HCT116 (cell line): ENCODE results near the gene RNF217. TPM values are rescaled to one million over a fixed set of nuclear protein-coding genes. Genes with fewer than 3 reads are reported as not detected.

Experiments used
- ATAC-seq: fragments of 200-7000 bp; cut with Tn5 transposase; 2 replicates; pipeline ENCODE4 v1.9.1; 2020; ENCODE audit warnings: mild to moderate bottlenecking, moderate library complexity
- BruUV-seq: library from RNA; stranded (reverse); fragments of 400-500 nt; replicated peaks from 2 replicates; lab custom pipeline; 2021; lab: Mats Ljungman, UMichigan
- CTCF ChIA-PET: fragments of 300-600 bp; sonication (Branson Sonifier 250); formaldehyde crosslinking; loops from one replicate; lab custom pipeline; 2021; ENCODE audit warnings: antibody characterized with exemption; lab: Charles Lee
- POLR2A ChIA-PET: fragments of 300-600, 350-600 bp; sonication (Branson Sonifier 250); formaldehyde crosslinking; loops from one replicate; lab custom pipeline; 2021; ENCODE audit warnings: antibody characterized with exemption; lab: Charles Lee
- RAD21 ChIA-PET, 2 experiments: fragments of 300-600 bp; sonication (Branson Sonifier 250); formaldehyde crosslinking; loops; one replicate each; lab custom pipeline; 2023; ENCODE audit warnings: low total read pairs in 2 of 2; ENCODE audit not compliant: uncharacterized antibody in 2 of 2, unreplicated experiment in 2 of 2, low non-redundant PET in 1 of 2; lab: Charles Lee
- DNase-seq: peaks from one replicate; pipeline ENCODE4 v3.0.0-alpha.2; 2010; ENCODE audit warnings: low read depth, low spot score
- H2AFZ ChIP-seq: fragments of 200-600 bp; shearing (Covaris generic), sonication (generic); 2 replicates; pipeline ENCODE4 v1.6.1; 2017; ENCODE audit warnings: low read depth, mixed run types, mixed read lengths, antibody characterized with exemption, low read length; ENCODE audit not compliant: poor library complexity, severe bottlenecking
- H3K27ac ChIP-seq: 2 replicates; pipeline ENCODE4 v1.5.1; 2012; ENCODE audit warnings: low read depth, low read length
- H3K27me3 ChIP-seq: fragments of 200-600 bp; sonication (generic); 2 replicates; pipeline ENCODE4 v1.6.1; 2016; ENCODE audit warnings: mixed run types, low read length, mixed read lengths; ENCODE audit not compliant: insufficient read depth
- H3K36me3 ChIP-seq, 2 experiments: fragments of 200-500 bp in 1 of 2; fragments of 200-600 bp in 1 of 2; sonication (Bioruptor generic) in 1 of 2; sonication (generic) in 1 of 2; 2 replicates each; pipeline versions ENCODE4 v1.5.1 to v1.6.1; 2014 to 2016; ENCODE audit warnings: low read length in 2 of 2, inconsistent platforms in 1 of 2, mixed read lengths in 1 of 2, mixed run types in 1 of 2; ENCODE audit not compliant: insufficient read depth in 2 of 2, control insufficient read depth in 1 of 2
- H3K4me1 ChIP-seq, 2 experiments: fragments of 200-600 bp in 1 of 2; sonication (generic) in 1 of 2; 2 replicates each; pipeline versions ENCODE4 v1.5.1 to v1.6.1; 2012 to 2017; ENCODE audit warnings: low read length in 2 of 2, inconsistent platforms in 1 of 2, mild to moderate bottlenecking in 1 of 2, mixed read lengths in 1 of 2, mixed run types in 1 of 2, moderate library complexity in 1 of 2; ENCODE audit not compliant: insufficient read depth in 2 of 2, control insufficient read depth in 1 of 2
- H3K4me2 ChIP-seq: fragments of 200-600 bp; sonication (generic); 2 replicates; pipeline ENCODE4 v1.6.1; 2017; ENCODE audit warnings: mixed run types, low read length, mixed read lengths
- H3K4me3 ChIP-seq, 2 experiments: fragments of 200-600 bp in 1 of 2; sonication (generic) in 1 of 2; replicated peaks in 1 of 2; 2 replicates each; pipeline ENCODE4 v1.5.1; 2011 to 2016; ENCODE audit warnings: low read length in 2 of 2, control low read depth in 1 of 2, low read depth in 1 of 2, mild to moderate bottlenecking in 1 of 2, mixed read lengths in 1 of 2, mixed run types in 1 of 2
- H3K79me2 ChIP-seq: fragments of 200-600 bp; sonication (generic); 2 replicates; pipeline ENCODE4 v1.6.1; 2017; ENCODE audit warnings: mild to moderate bottlenecking, mixed run types, low read length, moderate library complexity, mixed read lengths; ENCODE audit not compliant: insufficient read depth
- H3K9ac ChIP-seq: fragments of 200-600 bp; sonication (generic); 2 replicates; pipeline ENCODE4 v1.6.1; 2016; ENCODE audit warnings: low read length, mixed read lengths
- H3K9me2 ChIP-seq: fragments of 200-600 bp; sonication (generic), shearing (Covaris generic); 2 replicates; pipeline ENCODE4 v1.6.1; 2017; ENCODE audit warnings: mixed run types, mild to moderate bottlenecking, moderate library complexity; ENCODE audit not compliant: insufficient read depth
- H3K9me3 ChIP-seq, 2 experiments: fragments of 200-500 bp in 1 of 2; fragments of 200-600 bp in 1 of 2; sonication (Bioruptor generic) in 1 of 2; sonication (generic) in 1 of 2; 2 replicates each; pipeline ENCODE4 v1.6.1; 2014 to 2017; ENCODE audit warnings: low read length in 2 of 2, mixed read lengths in 2 of 2, inconsistent platforms in 1 of 2, low read depth in 1 of 2, mild to moderate bottlenecking in 1 of 2, mixed run types in 1 of 2, moderate library complexity in 1 of 2; ENCODE audit not compliant: control insufficient read depth in 1 of 2, insufficient read depth in 1 of 2
- H4K20me1 ChIP-seq: fragments of 200-600 bp; sonication (generic), shearing (Covaris generic); 2 replicates; pipeline ENCODE4 v1.6.1; 2017; ENCODE audit warnings: mixed run types, mild to moderate bottlenecking, moderate library complexity; ENCODE audit not compliant: insufficient read depth
- CEBPB ChIP-seq: IDR thresholded peaks from 2 replicates; pipeline ENCODE4 v1.6.1; 2012; ENCODE audit warnings: low read depth
- EZH2 ChIP-seq: fragments of 200-600 bp; sonication (generic); IDR thresholded peaks from 2 replicates; pipeline ENCODE4 v1.6.1; 2017; ENCODE audit warnings: antibody characterized with exemption, mixed run types
- EZH2phosphoT487 ChIP-seq: fragments of 200-600 bp; IDR thresholded peaks from 2 replicates; pipeline ENCODE4 v1.6.1; 2018; ENCODE audit warnings: antibody characterized with exemption, borderline replicate concordance
- FOSL1 ChIP-seq: IDR thresholded peaks from 2 replicates; pipeline ENCODE4 v1.6.1; 2012; ENCODE audit warnings: low read depth
- JUND ChIP-seq: IDR thresholded peaks from 2 replicates; pipeline ENCODE4 v1.6.1; 2012
- POLR2AphosphoS5 ChIP-seq: IDR thresholded peaks from 2 replicates; pipeline ENCODE4 v1.6.1; 2011; ENCODE audit warnings: mild to moderate bottlenecking, low read depth, low read length, moderate library complexity
- RAD21 ChIP-seq: IDR thresholded peaks from 2 replicates; pipeline ENCODE4 v1.6.1; 2012; ENCODE audit warnings: low read depth, mild to moderate bottlenecking
- SIN3A ChIP-seq: IDR thresholded peaks from 2 replicates; pipeline ENCODE4 v1.6.1; 2012; ENCODE audit warnings: low read depth
- SP1 ChIP-seq: IDR thresholded peaks from 2 replicates; pipeline ENCODE4 v1.6.1; 2012; ENCODE audit warnings: low read depth
- TCF7L2 ChIP-seq: IDR thresholded peaks from 2 replicates; pipeline ENCODE4 v1.7.0; 2011; ENCODE audit warnings: borderline replicate concordance, inconsistent platforms; ENCODE audit not compliant: insufficient read depth, insufficient read length; ENCODE audit errors: extremely low read depth
- YY1 ChIP-seq: IDR thresholded peaks from 2 replicates; pipeline ENCODE4 v1.6.1; 2011; ENCODE audit warnings: low read length, low read depth, moderate library complexity, mild to moderate bottlenecking; ENCODE audit not compliant: insufficient replicate concordance; ENCODE audit errors: extremely low read depth
- ZFX ChIP-seq: fragments of 450-650 bp; IDR thresholded peaks from 2 replicates; pipeline ENCODE4 v1.6.1; 2017
- intact Hi-C: fragments of 100-400 bp; cut with micrococcal nuclease; formaldehyde crosslinking; loops from 2 replicates; pipeline ENCODE4 v1.10.0; 2022
- total RNA-seq: library from RNA; stranded (reverse); gene quantifications from one replicate; pipeline ENCODE4 v1.2.1, GENCODE V29; 2021; ENCODE audit not compliant: unreplicated experiment
- TF ChIP-seq, protein P1 (sequence below): IDR thresholded peaks from 2 replicates; pipeline ENCODE4 v1.6.1; 2011; ENCODE audit warnings: mild to moderate bottlenecking, low read length, moderate library complexity; ENCODE audit not compliant: insufficient replicate concordance; ENCODE audit errors: extremely low read depth
- TF ChIP-seq, protein P2 (sequence below), 3 experiments: fragments of 200-600 bp in 1 of 3; sonication (generic) in 1 of 3; IDR thresholded peaks in 2 of 3; conservative IDR thresholded peaks in 1 of 3; 2 replicates each; pipeline ENCODE4 v1.5.1; 2012 to 2017; ENCODE audit warnings: low read depth in 2 of 3, low read length in 2 of 3, antibody characterized with exemption in 1 of 3, borderline replicate concordance in 1 of 3, control low read depth in 1 of 3, mild to moderate bottlenecking in 1 of 3, mixed read lengths in 1 of 3, mixed run types in 1 of 3, moderate library complexity in 1 of 3; ENCODE audit not compliant: insufficient read depth in 1 of 3
- TF ChIP-seq, protein P3 (sequence below): IDR thresholded peaks from 2 replicates; pipeline ENCODE4 v1.6.1; 2012

Gene RNF217
- total RNA-seq, 1 experiment from 2014 or later = 20.4 TPM

DNA sequence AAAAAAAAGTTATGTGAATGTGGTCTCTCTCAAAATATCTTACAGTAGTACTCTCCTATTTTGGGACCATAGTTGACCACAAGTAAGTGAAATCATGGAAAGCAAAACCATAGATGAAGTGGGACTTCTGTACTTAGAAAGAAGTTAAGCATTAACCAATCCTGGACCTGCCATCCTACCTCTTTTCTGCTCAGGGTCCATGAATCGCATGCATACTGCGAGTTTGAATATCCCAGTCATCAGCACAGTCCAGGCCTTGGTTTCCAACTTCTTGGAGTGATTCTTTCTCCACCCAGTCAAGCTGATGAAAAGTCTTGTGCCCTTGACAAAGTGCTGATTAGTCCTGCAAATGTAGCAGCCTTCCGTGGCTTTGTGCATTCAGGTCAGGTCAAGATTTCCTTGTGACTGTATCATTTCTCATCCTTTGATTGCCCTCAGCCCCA is 46.0 kb downstream of the RNF217 start:
- no peaks in the 10 kb centered on the region for H3K9me2 ChIP-seq
- H3K27ac ChIP-seq = no peak overlapping the region
- ATAC-seq (no peak), DNase-seq (no peak)
- H3K36me3 ChIP-seq = no peaks in the 10 kb centered on the region; a peak in 1 of 4 replicates
- H3K4me2 ChIP-seq = no peak overlapping the region
- no peaks in the 10 kb centered on the region for H3K79me2 ChIP-seq
- H3K4me1 ChIP-seq = peaks cover 4 to 7% of the 10 kb centered on the region in 2 experiments; a peak in 3 of 4 replicates
- intact Hi-C loops = no loop called here
- no peak overlapping the region for H2AFZ ChIP-seq
- ChIA-PET CTCF (no interaction called here), RAD21 (no interaction called here), POLR2A (no interaction called here)
- H3K9ac ChIP-seq = no peak overlapping the region
- no peaks in the 10 kb centered on the region for H3K27me3 ChIP-seq
- BruUV-seq = no TSS peak
- TF ChIP-seq EZH2phosphoT487 (no peak), ZFX (no peak), TCF7L2 (no peak), SIN3A (no peak), RAD21 (no peak), POLR2AphosphoS5 (no peak), CEBPB (no peak), FOSL1 (no peak), YY1 (no peak), JUND (no peak), SP1 (no peak), EZH2 (no peak)
- TF ChIP-seq, protein P1, sequence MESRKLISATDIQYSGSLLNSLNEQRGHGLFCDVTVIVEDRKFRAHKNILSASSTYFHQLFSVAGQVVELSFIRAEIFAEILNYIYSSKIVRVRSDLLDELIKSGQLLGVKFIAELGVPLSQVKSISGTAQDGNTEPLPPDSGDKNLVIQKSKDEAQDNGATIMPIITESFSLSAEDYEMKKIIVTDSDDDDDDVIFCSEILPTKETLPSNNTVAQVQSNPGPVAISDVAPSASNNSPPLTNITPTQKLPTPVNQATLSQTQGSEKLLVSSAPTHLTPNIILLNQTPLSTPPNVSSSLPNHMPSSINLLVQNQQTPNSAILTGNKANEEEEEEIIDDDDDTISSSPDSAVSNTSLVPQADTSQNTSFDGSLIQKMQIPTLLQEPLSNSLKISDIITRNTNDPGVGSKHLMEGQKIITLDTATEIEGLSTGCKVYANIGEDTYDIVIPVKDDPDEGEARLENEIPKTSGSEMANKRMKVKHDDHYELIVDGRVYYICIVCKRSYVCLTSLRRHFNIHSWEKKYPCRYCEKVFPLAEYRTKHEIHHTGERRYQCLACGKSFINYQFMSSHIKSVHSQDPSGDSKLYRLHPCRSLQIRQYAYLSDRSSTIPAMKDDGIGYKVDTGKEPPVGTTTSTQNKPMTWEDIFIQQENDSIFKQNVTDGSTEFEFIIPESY = no peak
- TF ChIP-seq, protein P2, sequence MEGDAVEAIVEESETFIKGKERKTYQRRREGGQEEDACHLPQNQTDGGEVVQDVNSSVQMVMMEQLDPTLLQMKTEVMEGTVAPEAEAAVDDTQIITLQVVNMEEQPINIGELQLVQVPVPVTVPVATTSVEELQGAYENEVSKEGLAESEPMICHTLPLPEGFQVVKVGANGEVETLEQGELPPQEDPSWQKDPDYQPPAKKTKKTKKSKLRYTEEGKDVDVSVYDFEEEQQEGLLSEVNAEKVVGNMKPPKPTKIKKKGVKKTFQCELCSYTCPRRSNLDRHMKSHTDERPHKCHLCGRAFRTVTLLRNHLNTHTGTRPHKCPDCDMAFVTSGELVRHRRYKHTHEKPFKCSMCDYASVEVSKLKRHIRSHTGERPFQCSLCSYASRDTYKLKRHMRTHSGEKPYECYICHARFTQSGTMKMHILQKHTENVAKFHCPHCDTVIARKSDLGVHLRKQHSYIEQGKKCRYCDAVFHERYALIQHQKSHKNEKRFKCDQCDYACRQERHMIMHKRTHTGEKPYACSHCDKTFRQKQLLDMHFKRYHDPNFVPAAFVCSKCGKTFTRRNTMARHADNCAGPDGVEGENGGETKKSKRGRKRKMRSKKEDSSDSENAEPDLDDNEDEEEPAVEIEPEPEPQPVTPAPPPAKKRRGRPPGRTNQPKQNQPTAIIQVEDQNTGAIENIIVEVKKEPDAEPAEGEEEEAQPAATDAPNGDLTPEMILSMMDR (IDR thresholded peaks at IDR 0.05 in 2 of 3, conservative IDR thresholded peaks at IDR 0.05 in 1 of 3; ENCODE audit: borderline replicate concordance in 1 of 3, insufficient read depth in 1 of 3, low read depth in 2 of 3, low read length in 2 of 3) = no peak
- TF ChIP-seq, protein P3, sequence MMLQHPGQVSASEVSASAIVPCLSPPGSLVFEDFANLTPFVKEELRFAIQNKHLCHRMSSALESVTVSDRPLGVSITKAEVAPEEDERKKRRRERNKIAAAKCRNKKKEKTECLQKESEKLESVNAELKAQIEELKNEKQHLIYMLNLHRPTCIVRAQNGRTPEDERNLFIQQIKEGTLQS = no peak
- H4K20me1 ChIP-seq = no peaks in the 10 kb centered on the region
- no peak overlapping the region for H3K4me3 ChIP-seq
- H3K9me3 ChIP-seq = no peaks in the 10 kb centered on the region
